Body of pancreas (tissue), 4 donors: ENCODE measurements around the gene ZNF791. TPM values are rescaled to one million over a fixed set of nuclear protein-coding genes. Genes with fewer than 3 reads are reported as not detected.

Experiments used
- ATAC-seq: fragments of 150-250 bp; one replicate; pipeline ENCODE4 v1.9.1; 2016
- DNase-seq, 4 donors: peaks; one replicate each; pipeline ENCODE4 v3.0.0-alpha.2; 2019
- H3K27ac ChIP-seq, 4 donors: fragments of 200-600 bp; sonication (generic); 1 replicate in 3 of 4; 2 replicates in 1 of 4; pipeline versions ENCODE4 v1.5.1 to v1.6.1; 2016 to 2019; ENCODE audit warnings: mild to moderate bottlenecking in 1 of 4, mixed read lengths in 1 of 4, moderate library complexity in 1 of 4
- H3K27me3 ChIP-seq, 2 donors: fragments of 200-600 bp; sonication (generic); one replicate each; pipeline ENCODE4 v1.6.0; 2016; ENCODE audit warnings: mild to moderate bottlenecking in 1 of 2
- H3K36me3 ChIP-seq, 2 donors: fragments of 200-600 bp; sonication (generic); replicated peaks in 1 of 2; 2 replicates each; pipeline ENCODE4 v1.5.1; 2016; ENCODE audit warnings: low read depth in 2 of 2; ENCODE audit not compliant: insufficient read depth in 1 of 2
- H3K4me1 ChIP-seq: fragments of 200-600 bp; sonication (generic); one replicate; pipeline ENCODE4 v1.6.0; 2016
- H3K4me3 ChIP-seq, 2 donors: fragments of 200-600 bp; sonication (generic); 1 replicate in 1 of 2; 2 replicates in 1 of 2; pipeline ENCODE4 v1.5.1; 2016 to 2019
- H3K9me3 ChIP-seq, 3 donors: fragments of 200-600 bp; sonication (generic); 1 replicate in 2 of 3; 2 replicates in 1 of 3; pipeline ENCODE4 v1.5.1; 2016
- POLR2A ChIP-seq, 3 donors: fragments of 450-650 bp; IDR thresholded peaks; one replicate each; pipeline ENCODE4 v1.6.1; 2016; ENCODE audit warnings: antibody characterized with exemption in 3 of 3, mild to moderate bottlenecking in 2 of 3
- WGBS, 2 donors: methylation state at CpG; one replicate each; pipeline ENCODE4 v1.1.5; 2017; 5-methylcytosine and 5-hydroxymethylcytosine counted together
- intact Hi-C: fragments of 100-400 bp; cut with DNase I; formaldehyde crosslinking; loops from one replicate; pipeline ENCODE4 v1.15.1; 2023
- total RNA-seq, 2 donors: library from RNA; depleted of rRNA; stranded (reverse); fragments of >200 nt; gene quantifications; one replicate each; pipeline ENCODE4 v1.1.0, GENCODE V29; 2016
- TF ChIP-seq, protein P1 (sequence below), 7 experiments: fragments of 450-650 bp in 4 of 7; fragments of 200-600 bp in 3 of 7; sonication (generic) in 3 of 7; IDR thresholded peaks; one replicate each; pipeline ENCODE4 v1.5.1; 2016 to 2019; ENCODE audit warnings: antibody characterized with exemption in 7 of 7

Gene ZNF791
- total RNA-seq, 2 donors from 2014 or later = 9.9 to 16.9 TPM

DNA sequence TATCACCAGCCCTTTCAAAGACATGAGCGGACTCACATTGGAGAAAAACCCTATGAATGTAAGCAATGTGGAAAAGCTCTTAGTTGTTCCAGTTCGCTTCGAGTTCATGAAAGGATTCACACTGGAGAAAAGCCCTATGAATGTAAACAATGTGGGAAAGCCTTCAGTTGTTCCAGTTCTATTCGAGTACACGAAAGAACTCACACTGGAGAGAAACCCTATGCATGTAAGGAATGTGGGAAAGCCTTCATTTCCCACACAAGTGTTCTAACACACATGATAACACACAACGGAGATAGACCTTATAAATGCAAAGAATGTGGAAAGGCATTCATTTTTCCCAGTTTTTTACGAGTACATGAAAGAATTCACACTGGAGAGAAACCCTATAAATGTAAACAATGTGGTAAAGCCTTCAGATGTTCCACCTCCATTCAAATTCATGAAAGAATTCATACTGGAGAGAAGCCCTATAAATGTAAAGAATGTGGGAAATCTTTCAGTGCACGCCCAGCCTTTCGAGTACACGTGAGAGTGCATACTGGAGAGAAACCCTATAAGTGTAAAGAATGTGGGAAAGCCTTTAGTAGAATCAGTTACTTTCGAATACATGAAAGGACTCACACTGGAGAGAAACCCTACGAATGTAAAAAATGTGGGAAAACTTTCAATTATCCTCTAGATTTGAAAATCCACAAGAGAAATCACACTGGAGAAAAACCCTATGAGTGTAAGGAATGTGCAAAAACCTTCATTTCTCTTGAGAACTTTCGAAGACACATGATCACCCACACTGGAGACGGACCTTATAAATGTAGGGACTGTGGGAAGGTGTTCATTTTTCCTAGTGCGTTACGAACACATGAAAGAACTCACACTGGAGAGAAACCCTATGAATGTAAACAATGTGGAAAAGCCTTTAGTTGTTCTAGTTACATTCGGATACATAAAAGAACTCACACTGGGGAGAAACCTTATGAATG, 17.6 kb downstream of the ZNF791 start:
- peaks cover 0 to 8% (median 0%) of the 10 kb centered on the region in 3 donors for H3K9me3 ChIP-seq
- peaks cover 28 to 37% of the 10 kb centered on the region in 2 donors for H3K36me3 ChIP-seq
- no peaks in the 10 kb centered on the region for H3K4me1 ChIP-seq
- H3K27me3 ChIP-seq = no peaks in the 10 kb centered on the region
- 94 to 96% methylated on average over 17 of the region's 17 CpGs for WGBS, 2 donors
- no peak overlapping the region for H3K4me3 ChIP-seq
- no peak for TF ChIP-seq POLR2A (IDR thresholded peaks at IDR 0.05)
- TF ChIP-seq, protein P1, sequence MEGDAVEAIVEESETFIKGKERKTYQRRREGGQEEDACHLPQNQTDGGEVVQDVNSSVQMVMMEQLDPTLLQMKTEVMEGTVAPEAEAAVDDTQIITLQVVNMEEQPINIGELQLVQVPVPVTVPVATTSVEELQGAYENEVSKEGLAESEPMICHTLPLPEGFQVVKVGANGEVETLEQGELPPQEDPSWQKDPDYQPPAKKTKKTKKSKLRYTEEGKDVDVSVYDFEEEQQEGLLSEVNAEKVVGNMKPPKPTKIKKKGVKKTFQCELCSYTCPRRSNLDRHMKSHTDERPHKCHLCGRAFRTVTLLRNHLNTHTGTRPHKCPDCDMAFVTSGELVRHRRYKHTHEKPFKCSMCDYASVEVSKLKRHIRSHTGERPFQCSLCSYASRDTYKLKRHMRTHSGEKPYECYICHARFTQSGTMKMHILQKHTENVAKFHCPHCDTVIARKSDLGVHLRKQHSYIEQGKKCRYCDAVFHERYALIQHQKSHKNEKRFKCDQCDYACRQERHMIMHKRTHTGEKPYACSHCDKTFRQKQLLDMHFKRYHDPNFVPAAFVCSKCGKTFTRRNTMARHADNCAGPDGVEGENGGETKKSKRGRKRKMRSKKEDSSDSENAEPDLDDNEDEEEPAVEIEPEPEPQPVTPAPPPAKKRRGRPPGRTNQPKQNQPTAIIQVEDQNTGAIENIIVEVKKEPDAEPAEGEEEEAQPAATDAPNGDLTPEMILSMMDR (IDR thresholded peaks at IDR 0.05) = no peak
- intact Hi-C loops = no loop called here
- ATAC-seq (no peak), DNase-seq (no peak)
- H3K27ac ChIP-seq = no peak overlapping the region

DNA sequence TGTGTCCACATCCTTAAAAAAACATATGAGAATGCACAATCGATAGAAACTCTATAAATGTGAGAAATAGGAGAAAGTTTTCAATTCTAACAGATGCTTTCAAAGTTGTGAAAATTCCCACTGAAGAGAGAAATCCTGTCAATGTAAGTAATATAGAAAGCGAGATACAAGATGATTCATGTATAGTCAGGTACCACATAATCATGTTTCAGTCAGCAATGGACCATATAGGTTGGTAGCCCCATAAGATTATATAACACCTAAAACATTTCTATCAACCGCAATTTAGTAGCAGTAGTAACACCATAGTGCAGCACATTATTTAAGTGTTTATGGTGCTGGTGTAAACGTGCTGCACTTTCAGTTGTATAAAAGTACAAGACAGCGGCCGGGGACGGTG, 18.5 kb downstream of the ZNF791 start:
- no peaks in the 10 kb centered on the region for H3K27me3 ChIP-seq
- peaks cover 28 to 37% of the 10 kb centered on the region in 2 donors for H3K36me3 ChIP-seq
- peaks cover 0 to 8% (median 0%) of the 10 kb centered on the region in 3 donors for H3K9me3 ChIP-seq
- WGBS, 2 donors = 97 to 98% methylated on average over 7 of the region's 7 CpGs
- DNase-seq = no peak
- H3K4me3 ChIP-seq = no peak overlapping the region
- H3K4me1 ChIP-seq = no peaks in the 10 kb centered on the region
- no peak for ATAC-seq
- H3K27ac ChIP-seq = no peak overlapping the region
- intact Hi-C loops = no loop called here
- TF ChIP-seq POLR2A (IDR thresholded peaks at IDR 0.05) = no peak
- TF ChIP-seq, protein P1 (IDR thresholded peaks at IDR 0.05) = no peak

DNA sequence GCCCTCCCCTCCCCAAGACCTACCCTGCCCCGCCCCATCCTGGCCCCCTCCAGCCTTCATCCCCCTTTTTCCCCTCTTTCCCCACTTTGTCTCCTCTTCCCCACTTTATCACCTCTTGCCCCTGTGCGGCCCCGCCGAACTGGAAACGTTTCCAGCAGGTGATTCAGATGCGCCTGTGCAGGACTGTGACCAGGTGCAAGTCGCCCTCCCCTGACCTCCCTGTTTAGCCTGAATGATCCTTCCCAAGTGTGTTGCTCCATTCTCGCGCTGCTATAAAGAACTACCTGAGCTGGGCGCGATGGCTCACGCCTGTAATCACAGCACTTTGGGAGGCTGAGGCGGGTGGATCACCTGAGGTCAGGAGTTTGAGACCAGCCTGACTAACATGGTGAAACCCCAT, 25.9 kb downstream of the ZNF791 start:
- DNase-seq (no peak), ATAC-seq (no peak)
- intact Hi-C loops = no loop called here
- no peak overlapping the region for H3K27ac ChIP-seq
- H3K4me1 ChIP-seq = peaks cover 12% of the 10 kb centered on the region
- no peak overlapping the region for H3K4me3 ChIP-seq
- H3K27me3 ChIP-seq = no peaks in the 10 kb centered on the region
- 75 to 77% methylated on average over 11 to 13 of the region's 13 CpGs for WGBS, 2 donors
- no peaks in the 10 kb centered on the region for H3K36me3 ChIP-seq
- no peak for TF ChIP-seq POLR2A (IDR thresholded peaks at IDR 0.05)
- TF ChIP-seq, protein P1 (IDR thresholded peaks at IDR 0.05) = no peak
- no peaks in the 10 kb centered on the region for H3K9me3 ChIP-seq

DNA sequence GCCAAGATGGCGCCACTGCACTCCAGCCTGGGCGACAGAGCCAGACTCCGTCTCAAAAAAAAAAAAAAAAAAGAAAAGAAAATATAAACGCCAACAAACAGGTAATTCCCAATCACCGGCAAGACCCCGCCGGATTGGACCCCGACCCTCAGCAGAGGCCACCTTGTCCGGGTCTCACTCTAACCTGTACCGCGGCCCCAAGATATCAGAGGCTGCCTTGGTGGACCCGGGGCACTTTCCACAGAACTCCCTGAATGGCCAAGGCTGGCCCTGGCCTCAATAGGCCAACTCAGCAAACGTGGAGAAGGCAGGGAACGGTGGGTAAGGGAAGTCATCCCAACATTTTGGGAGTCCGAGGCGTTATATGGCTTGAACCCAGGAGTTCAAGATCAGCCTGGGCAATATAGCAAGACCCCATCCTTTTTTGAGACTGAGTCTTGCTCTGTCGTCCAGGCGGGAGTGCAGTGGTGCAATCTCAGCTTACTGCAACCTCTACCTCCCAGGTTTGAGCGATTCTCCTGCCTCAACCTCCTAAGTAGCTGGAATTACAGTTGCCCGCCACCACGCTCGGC, 28.0 kb downstream of the ZNF791 start:
- no peaks in the 10 kb centered on the region for H3K27me3 ChIP-seq
- H3K9me3 ChIP-seq = no peaks in the 10 kb centered on the region
- H3K4me3 ChIP-seq = no peak overlapping the region
- intact Hi-C loops = no loop called here
- WGBS, 2 donors = 87 to 93% methylated on average over 22 of the region's 22 CpGs
- H3K27ac ChIP-seq = no peak overlapping the region
- H3K4me1 ChIP-seq = peaks cover 12% of the 10 kb centered on the region
- no peaks in the 10 kb centered on the region for H3K36me3 ChIP-seq
- TF ChIP-seq POLR2A (IDR thresholded peaks at IDR 0.05) = no peak
- TF ChIP-seq, protein P1 (IDR thresholded peaks at IDR 0.05) = no peak
- ATAC-seq (no peak), DNase-seq (no peak)
